Adrenal gland (tissue), 12 donors: ENCODE results near the gene TMEM234. TPM values are rescaled to one million over a fixed set of nuclear protein-coding genes. Genes with fewer than 3 reads are reported as not detected.

Experiments used
- DNase-seq, 7 donors: peaks; one replicate each; pipeline ENCODE4 v3.0.0-alpha.2; 2019 to 2020
- H3K27ac ChIP-seq, 5 donors: fragments of 200-600 bp; sonication (generic) in 4 of 5; 1 replicate in 3 of 5; 2 replicates in 2 of 5; pipeline versions ENCODE4 v1.5.1 to v1.8.0; 2016 to 2020; ENCODE audit warnings: mild to moderate bottlenecking in 1 of 5
- H3K27me3 ChIP-seq: fragments of 200-600 bp; 2 replicates; pipeline ENCODE4 v1.8.0; 2021
- H3K36me3 ChIP-seq, 2 donors: fragments of 200-600 bp; replicated peaks in 1 of 2; 1 replicate in 1 of 2; 2 replicates in 1 of 2; pipeline versions ENCODE4 v1.5.1 to v1.8.0; 2018 to 2022
- H3K4me1 ChIP-seq, 2 donors: fragments of 200-600 bp; replicated peaks in 1 of 2; 1 replicate in 1 of 2; 2 replicates in 1 of 2; pipeline versions ENCODE4 v1.5.1 to v1.8.0; 2018 to 2021
- H3K4me3 ChIP-seq, 4 donors: fragments of 200-600 bp; sonication (generic) in 3 of 4; one replicate each; pipeline ENCODE4 v1.5.1; 2016 to 2018
- H3K9me3 ChIP-seq, 3 donors: fragments of 200-600 bp; sonication (generic) in 1 of 3; replicated peaks in 1 of 3; 1 replicate in 2 of 3; 2 replicates in 1 of 3; pipeline versions ENCODE4 v1.5.1 to v1.8.0; 2016 to 2021
- POLR2A ChIP-seq, 2 donors: fragments of 450-650 bp; IDR thresholded peaks; one replicate each; pipeline ENCODE4 v1.6.1; 2017; ENCODE audit warnings: antibody characterized with exemption in 2 of 2, mild to moderate bottlenecking in 2 of 2, moderate library complexity in 1 of 2
- WGBS, 4 donors: extraction: QIAGEN DNeasy Blood & Tissue Kit in 2 of 4; methylation state at CpG; one replicate each; pipeline versions ENCODE4 v1.1.5 to v1.1.7; 2013 to 2017; 5-methylcytosine and 5-hydroxymethylcytosine counted together
- intact Hi-C, 2 donors: fragments of 100-400 bp; cut with DNase I; formaldehyde crosslinking; loops; one replicate each; pipeline versions ENCODE4 v1.14.1 to v1.15.0; 2022 to 2023
- polyA plus RNA-seq, 3 donors: library from polyadenylated mRNA; stranded (reverse); fragments of 200-250 nt in 2 of 3; fragments of 350-450 nt in 1 of 3; fragmentation: Illumina TruSeq in 1 of 3; extraction: RNeasy Lipid Tissue Mini Kit (QIAGEN cat#74804) in 1 of 3; gene quantifications; one replicate each; pipeline ENCODE4 v1.2.3, GENCODE V29; 2013 to 2014
- total RNA-seq, 9 donors: library from RNA; depleted of rRNA in 4 of 9; stranded (reverse); fragments of >200 nt in 4 of 9; fragments of 120-200 nt in 1 of 9; fragmentation: NEBNext Ultra II Directional in 1 of 9; extraction: Animal tissue kit (Norgen Biotek cat#: 25700) in 1 of 9; gene quantifications; one replicate each; pipeline versions ENCODE4 v1.1.0 to v1.2.4, GENCODE V29; 2013 to 2023
- TF ChIP-seq, protein P1 (sequence below), 6 experiments: fragments of 450-650 bp in 4 of 6; fragments of 200-600 bp in 2 of 6; sonication (generic) in 1 of 6; IDR thresholded peaks; 1 replicate in 5 of 6; 2 replicates in 1 of 6; pipeline versions ENCODE4 v1.5.1 to v1.8.0; 2016 to 2021; ENCODE audit warnings: antibody characterized with exemption in 6 of 6, mild to moderate bottlenecking in 2 of 6, moderate library complexity in 1 of 6
- donor health status: healthy with polysubstance abuse.
- donor health status: Bipolar disorder and iron deficiency.
- donor health status: DM: yes; HTN: yes; CAD: no.
- donor health status: DM: no; HTN: no; CAD: no.
- donor health status: DM: no; HTN: no; CAD: no.
- donor health status: DM: yes; HTN: yes; CAD: no.

TMEM234 gene
- total and polyA plus RNA-seq, 12 donors, result 2.1 to 57.7 (median 18.1) TPM

- Histone ChIP-seq H3K9me3 (no peaks in the 10 kb centered on the region), H3K4me1 (peaks cover 8 to 13% of the 10 kb centered on the region in 2 donors), H3K4me3 (no peak overlapping the region), H3K27ac (peak overlapping the region in 1 of 5 donors; percentile 26), H3K36me3 (no peaks in the 10 kb centered on the region), H3K27me3 (no peaks in the 10 kb centered on the region)
- intact Hi-C loops, result no loop called here
- TF ChIP-seq, protein P1, sequence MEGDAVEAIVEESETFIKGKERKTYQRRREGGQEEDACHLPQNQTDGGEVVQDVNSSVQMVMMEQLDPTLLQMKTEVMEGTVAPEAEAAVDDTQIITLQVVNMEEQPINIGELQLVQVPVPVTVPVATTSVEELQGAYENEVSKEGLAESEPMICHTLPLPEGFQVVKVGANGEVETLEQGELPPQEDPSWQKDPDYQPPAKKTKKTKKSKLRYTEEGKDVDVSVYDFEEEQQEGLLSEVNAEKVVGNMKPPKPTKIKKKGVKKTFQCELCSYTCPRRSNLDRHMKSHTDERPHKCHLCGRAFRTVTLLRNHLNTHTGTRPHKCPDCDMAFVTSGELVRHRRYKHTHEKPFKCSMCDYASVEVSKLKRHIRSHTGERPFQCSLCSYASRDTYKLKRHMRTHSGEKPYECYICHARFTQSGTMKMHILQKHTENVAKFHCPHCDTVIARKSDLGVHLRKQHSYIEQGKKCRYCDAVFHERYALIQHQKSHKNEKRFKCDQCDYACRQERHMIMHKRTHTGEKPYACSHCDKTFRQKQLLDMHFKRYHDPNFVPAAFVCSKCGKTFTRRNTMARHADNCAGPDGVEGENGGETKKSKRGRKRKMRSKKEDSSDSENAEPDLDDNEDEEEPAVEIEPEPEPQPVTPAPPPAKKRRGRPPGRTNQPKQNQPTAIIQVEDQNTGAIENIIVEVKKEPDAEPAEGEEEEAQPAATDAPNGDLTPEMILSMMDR (IDR thresholded peaks at IDR 0.05), result no peak
- no peak for TF ChIP-seq POLR2A (IDR thresholded peaks at IDR 0.05)
- peak in 2 of 7 donors; percentile 35 to 41 for DNase-seq
- WGBS, 4 donors, result 73 to 81% (median 78%) methylated on average over 6 of the region's 6 CpGs
Measured at GRCh38 chr1:32208469-32208868, 13.7 kb downstream of the TMEM234 start.

- WGBS, 4 donors, result 0 to 3% (median 1%) methylated on average over 1 to 77 of the region's 77 CpGs
- peaks cover 20 to 25% of the 10 kb centered on the region in 2 donors for H3K4me1 ChIP-seq
- peak within 1 kb of the TSS in 3 of 4 donors; percentile 16 to 73 (median 61) for H3K4me3 ChIP-seq
- no peaks in the 10 kb centered on the region for H3K9me3 ChIP-seq
- TF ChIP-seq, protein P1 (IDR thresholded peaks at IDR 0.05), result no peak
- TF ChIP-seq POLR2A (IDR thresholded peaks at IDR 0.05), result peak; percentile 46 to 70
- H3K36me3 ChIP-seq, result no peaks in the 10 kb centered on the region
- intact Hi-C loops, result no loop called here
- no peaks in the 10 kb centered on the region for H3K27me3 ChIP-seq
- peak; percentile 77 to 94 (median 88) for DNase-seq
- H3K27ac ChIP-seq, result peak within 1 kb of the TSS in 3 of 5 donors; percentile 26 to 47 (median 43)
Measured at GRCh38 chr1:32205401-32206370, 16.5 kb downstream of the TMEM234 start, which contains the start of gene IQCC. Gene IQCC, plus strand, starts transcription at chr1:32205671. Its CDS starts 11 bp downstream, at chr1:32205682.

DNA sequence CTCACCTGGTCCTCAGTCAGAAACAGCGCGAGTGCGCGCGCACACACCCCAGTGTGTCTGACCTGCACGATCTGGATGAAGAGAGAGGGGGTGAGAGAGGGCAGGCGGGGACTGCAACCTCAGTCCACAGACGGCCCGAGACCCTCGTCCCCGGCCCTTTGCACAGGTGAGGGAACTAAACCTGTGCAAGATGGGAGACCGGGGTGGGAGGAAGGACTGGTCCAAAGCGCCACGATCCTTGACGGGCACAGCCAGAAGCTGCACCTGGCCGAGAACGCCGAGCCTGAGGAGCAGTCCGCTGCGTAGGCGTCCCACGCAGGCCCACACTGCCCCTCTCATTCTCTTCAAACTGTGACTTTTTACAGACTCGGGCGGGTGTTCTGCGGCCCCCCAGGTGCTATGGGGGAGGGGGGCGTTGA lies 17.2 kb downstream of the TMEM234 start:
- H3K27ac ChIP-seq, result peak overlapping the region in 2 of 5 donors; percentile 26 to 32
- peaks cover 24 to 26% of the 10 kb centered on the region in 2 donors for H3K4me1 ChIP-seq
- no peaks in the 10 kb centered on the region for H3K9me3 ChIP-seq
- intact Hi-C loops, result loop anchor here in 1 of 2 donors (5.0 kb wide), 1 partner anchor 42 kb away; the partner anchor contains the start of gene FAM167B
- H3K36me3 ChIP-seq, result no peaks in the 10 kb centered on the region
- peak in 3 of 7 donors; percentile 19 to 69 (median 39) for DNase-seq
- H3K27me3 ChIP-seq, result no peaks in the 10 kb centered on the region
- H3K4me3 ChIP-seq, result peak overlapping the region in 2 of 4 donors; percentile 61 to 73
- TF ChIP-seq, protein P1 (IDR thresholded peaks at IDR 0.05), result no peak
- TF ChIP-seq POLR2A (IDR thresholded peaks at IDR 0.05), result no peak
- 28 to 70% (median 35%) methylated on average over 5 to 26 of the region's 26 CpGs for WGBS, 4 donors
